HG03575 (cell line): ENCODE data around the gene SPDYE8.
"Not testable (repeated sequence)": the region's sequence is repeated elsewhere in the genome, so short reads cannot be mapped to it uniquely, and the experiment has no call there.

ENCODE experiments used
- ATAC-seq: cut with Tn5 transposase; IDR thresholded peaks from one replicate; pipeline ENCODE4 v1.9.1; 2021; ENCODE audit not compliant: unreplicated experiment, insufficient number of reproducible peaks, low FRiP score; ENCODE audit errors: extremely low read depth

SPDYE8 gene, protein sequence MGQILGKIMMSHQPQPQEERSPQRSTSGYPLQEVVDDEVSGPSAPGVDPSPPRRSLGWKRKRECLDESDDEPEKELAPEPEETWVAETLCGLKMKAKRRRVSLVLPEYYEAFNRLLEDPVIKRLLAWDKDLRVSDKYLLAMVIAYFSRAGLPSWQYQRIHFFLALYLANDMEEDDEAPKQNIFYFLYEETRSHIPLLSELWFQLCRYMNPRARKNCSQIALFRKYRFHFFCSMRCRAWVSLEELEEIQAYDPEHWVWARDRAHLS

DNA sequence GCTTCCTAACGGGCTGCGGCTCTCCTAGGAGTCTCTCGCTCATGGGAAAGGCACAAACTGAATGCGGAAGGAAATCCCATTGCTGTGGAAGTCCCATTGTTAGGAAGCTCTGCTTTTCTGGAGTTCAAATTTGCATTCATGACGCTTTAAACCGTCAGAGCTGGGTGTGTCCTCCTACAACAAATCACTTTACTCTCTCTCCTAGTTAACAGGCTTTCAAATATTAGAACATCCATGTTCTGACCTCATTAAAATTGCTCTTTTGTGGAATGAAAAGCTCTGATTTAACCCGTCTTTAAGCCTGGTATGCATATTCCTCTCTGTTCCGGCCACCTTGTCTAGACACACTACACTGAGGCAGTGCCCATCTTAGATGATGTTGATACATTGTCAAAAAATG is at the start of gene SPDYE8:
TSS of gene SPDYE8 (minus strand) at position 101 of the 400 bp plus-strand sequence. CDS start 1,800 bp downstream, outside the sequence.
- not testable (repeated sequence) for ATAC-seq

DNA sequence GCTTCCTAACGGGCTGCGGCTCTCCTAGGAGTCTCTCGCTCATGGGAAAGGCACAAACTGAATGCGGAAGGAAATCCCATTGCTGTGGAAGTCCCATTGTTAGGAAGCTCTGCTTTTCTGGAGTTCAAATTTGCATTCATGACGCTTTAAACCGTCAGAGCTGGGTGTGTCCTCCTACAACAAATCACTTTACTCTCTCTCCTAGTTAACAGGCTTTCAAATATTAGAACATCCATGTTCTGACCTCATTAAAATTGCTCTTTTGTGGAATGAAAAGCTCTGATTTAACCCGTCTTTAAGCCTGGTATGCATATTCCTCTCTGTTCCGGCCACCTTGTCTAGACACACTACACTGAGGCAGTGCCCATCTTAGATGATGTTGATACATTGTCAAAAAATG is 28.2 kb upstream of the SPDYE8 start, which contains the start of gene SPDYE11:
TSS of gene SPDYE11 (minus strand) at position 101 of the 400 bp plus-strand sequence. CDS start 1,800 bp downstream, outside the sequence.
- ATAC-seq: not testable (repeated sequence)

GRCh38 chr7:73006491-73006890 is 23.1 kb downstream of the SPDYE8 start:
- ATAC-seq: not testable (repeated sequence)

DNA sequence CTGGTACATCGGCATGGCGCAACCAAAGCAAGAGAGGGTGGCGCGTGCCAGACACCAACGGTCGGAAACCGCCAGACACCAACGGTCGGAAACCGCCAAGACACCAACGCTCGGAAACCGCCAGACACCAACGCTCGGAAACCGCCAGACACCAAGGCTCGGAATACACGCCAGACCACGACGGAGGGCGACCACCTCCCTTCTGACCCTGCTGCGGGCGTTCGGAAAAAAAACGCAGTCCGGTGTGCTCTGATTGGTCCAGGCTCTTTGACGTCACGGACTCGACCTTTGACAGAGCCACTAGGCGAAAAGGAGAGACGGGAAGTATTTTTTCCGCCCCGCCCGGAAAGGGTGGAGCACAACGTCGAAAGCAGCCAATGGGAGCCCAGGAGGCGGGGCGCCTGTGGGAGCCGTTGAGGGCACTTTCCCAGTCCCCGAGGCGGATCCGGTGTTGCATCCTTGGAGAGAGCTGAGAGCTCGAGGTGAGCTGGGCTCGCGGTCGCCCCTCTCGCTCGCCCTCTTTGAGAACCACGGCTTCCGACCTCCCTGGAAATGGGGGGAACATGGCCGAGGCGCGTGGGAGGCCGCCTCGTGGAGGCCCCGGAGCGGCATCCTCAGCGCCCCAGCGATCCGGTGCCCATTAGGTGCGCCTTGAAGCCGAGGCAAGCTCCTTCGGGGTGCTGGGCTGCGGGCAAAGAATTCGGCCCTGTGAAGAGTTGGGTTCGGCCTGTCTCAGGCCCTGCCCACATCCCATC is 23.7 kb downstream of the SPDYE8 start:
- not testable (repeated sequence) for ATAC-seq

DNA sequence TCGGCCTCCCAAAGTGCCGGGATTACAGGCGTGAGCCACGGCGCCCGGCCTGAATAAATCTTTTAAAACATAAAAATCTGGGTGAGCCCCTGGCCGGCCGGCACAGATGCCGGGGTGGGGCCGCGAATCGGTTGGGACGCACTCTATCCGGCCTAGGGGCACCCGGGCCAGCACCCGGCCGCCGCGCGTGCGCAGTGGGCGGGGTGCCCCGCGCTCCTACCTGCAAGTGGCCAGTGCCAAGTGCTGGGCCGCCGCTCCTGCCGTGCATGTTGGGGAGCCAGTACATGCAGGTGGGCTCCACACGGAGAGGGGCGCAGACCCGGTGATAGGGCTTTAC is 24.2 kb downstream of the SPDYE8 start:
- not testable (repeated sequence) for ATAC-seq

DNA sequence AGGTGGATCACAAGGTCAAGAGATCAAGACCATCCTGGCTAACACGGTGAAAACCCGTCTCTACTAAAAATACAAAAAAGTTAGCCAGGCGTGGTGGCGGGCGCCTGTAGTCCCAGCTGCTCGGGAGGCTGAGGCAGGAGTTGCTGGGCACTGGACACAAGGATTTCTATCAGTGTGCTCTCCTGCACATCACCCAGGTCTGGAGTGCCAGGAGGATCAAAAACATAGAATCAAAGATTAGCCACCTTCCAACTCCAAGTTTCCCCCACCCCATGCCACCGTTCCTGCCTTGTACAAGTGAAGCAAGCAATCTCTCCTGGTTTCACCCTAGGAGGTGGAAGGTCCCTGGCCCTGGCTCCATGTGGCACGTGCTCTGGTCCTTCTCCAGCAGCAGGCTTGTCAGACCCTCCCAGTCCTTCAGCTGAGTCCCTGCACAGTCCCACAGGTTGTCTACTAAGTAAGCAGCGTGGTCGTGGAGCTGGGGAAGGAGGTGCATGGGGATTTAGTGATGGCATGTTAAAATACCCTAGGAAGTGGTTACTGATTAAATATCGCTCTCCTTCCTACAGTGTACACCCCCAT is 31.6 kb downstream of the SPDYE8 start:
- ATAC-seq: not testable (repeated sequence)

DNA sequence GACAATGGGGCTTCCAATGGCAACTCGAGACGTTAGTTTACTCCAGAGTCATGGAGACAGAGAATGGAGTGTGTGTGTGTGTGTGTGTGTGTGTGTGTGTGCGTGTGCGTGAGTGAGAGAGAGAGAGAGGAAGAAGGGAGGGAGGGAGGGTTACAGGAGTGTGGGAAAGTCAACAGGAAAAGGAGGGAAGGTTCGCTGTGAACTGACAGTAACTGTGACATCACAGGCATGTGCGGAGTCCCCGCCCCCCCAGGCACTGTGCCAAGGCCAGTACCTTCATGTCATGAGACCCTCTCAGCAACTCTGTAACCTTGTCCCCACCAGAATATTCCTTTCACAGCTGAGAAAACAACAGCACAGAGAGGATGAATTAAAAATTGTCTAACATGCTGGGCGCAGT is 32.1 kb downstream of the SPDYE8 start:
- not testable (repeated sequence) for ATAC-seq

- ATAC-seq: not testable (repeated sequence)
Measured at GRCh38 chr7:72995484-72995883, 34.1 kb downstream of the SPDYE8 start.

- not testable (repeated sequence) for ATAC-seq
Measured at GRCh38 chr7:72990146-72990913, 39.2 kb downstream of the SPDYE8 start.

DNA sequence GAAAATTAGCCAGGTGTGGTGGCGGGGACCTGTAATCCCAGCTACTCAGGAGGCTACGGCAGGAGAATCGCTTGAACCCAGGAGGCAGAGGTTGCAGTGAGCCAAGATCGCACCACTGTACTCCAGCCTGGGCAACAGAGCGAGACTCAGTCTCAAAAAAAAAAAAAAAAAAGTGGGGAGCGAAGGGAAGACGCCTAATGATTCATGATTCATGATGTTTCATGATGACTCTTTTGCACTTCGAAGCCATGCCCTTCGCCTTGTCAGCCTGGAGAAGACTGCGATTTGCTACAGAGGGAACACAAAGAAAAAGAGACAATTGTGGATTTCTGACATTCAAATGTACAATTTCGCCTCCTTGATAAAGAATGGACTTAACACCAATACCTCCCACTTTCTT is 47.5 kb downstream of the SPDYE8 start:
- not testable (repeated sequence) for ATAC-seq

DNA sequence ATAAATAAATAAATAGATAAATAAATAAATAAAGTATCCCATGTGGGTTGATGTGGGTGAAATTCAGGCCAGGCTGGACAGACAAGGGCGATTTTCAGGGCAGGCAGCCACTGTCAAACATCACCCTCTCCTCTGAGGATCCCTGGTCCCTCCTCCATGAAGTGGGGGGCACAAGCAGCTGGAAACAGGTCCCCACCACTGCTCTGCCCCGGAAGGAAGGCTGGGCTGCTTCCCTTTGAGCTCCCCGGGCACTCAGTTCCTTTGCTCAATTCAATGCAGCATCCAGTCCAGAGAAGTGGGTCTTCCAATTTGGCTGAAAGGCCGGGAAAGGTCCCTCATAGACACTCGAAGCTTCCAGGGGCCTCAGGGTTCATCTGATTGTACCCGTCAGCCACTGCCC is 49.2 kb downstream of the SPDYE8 start:
- not testable (repeated sequence) for ATAC-seq

DNA sequence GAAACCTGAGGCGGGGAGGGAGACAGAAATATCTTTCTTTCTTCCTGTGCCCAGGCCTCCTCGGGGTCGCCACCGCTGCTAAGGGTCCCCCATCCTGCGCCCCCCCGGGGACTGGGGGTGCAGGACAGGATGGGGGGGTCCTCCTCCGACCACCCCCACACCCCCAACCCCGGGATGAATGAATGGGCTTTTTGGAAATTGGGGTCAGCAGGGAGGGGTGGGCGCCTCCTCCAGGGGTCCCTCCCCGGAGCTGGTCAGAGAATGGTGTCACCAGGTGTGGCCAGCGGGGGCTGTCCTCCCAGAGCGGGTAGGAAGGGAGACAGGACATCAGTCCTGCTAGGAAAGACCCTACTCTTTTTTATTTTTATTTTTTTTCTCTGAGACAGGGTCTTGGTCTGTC is 53.1 kb downstream of the SPDYE8 start:
- ATAC-seq: not testable (repeated sequence)

DNA sequence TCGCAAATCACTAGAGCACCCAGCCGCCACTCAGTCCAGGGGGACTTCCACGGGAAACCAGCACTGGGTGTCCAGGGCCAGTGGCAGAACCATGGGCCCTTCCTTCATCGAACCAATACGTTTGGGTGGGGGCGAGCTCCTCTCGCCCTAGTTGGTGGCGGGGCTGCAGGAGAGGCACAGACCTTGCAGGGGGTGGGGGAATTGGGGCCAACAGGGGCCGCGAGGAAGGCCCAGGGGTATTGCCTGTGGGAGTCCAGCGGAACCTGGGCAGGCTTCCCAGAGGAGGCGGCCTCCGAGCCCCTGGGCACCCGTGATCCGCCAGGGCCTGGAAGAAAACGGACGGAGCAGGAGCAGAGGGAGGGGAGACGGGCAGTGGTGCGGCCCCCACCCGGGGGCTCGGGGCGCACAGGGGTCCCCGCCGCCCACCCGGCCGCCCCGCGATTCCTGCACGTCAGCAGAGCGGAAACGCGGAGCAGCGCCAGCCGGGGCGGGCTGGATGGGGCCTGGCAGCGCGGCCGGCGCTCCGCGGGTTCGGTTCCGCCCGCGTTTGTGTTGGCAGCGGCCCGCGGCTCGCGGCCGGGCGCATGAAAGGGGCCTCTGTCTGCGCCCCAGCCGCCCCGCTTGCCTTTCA is 53.8 kb downstream of the SPDYE8 start:
- not testable (repeated sequence) for ATAC-seq

- not testable (repeated sequence) for ATAC-seq
Measured at GRCh38 chr7:72974781-72975180, 54.8 kb downstream of the SPDYE8 start.

DNA sequence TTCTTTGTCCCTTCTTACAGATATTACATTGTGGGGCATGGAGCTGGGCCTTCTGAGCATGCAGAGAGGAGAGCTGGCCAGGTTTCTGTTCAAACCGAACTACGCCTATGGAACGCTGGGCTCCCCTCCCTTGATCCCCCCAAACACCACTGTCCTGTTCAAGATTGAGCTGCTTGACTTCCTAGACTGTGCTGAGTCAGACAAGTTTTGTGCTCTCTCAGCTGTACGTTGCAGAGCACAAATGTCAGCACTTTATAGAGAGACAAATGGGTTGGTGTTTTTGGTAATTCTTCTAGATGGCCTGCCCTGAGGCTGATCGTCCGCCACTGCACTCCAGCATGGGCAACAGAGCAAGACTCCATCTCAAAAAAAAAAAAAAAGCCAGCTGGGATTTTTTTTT is 58.1 kb downstream of the SPDYE8 start:
- ATAC-seq: not testable (repeated sequence)
